ENCODE measurements around the gene HNF4A.

GRCh38 chr20:44404204-44405181, 49.0 kb downstream of the HNF4A start:
- TF ChIP-seq CTCF (IDR thresholded peaks at IDR 0.05; ENCODE audit: low read depth, low read length), result no peak
- TF ChIP-seq POLR2A (IDR thresholded peaks at IDR 0.05; ENCODE audit: extremely low read depth, insufficient read length), result no peak

Measured in NB4 (cell line).